NOMO-1 treated with dmso at 0.1 percent for 144 hours (cell line): Measurements from ENCODE around the gene TRPM1.

Experiments
- DNase-seq: peaks from one replicate; lab custom pipeline; 2025; ENCODE audit not compliant: unreplicated experiment; lab: John Stamatoyannopoulos, UW

The TRPM1 gene

GRCh38 chr15:31021067-31021665 lies 80.4 kb downstream of the TRPM1 start:
- no peak for DNase-seq

- DNase-seq = no peak
Observed at GRCh38 chr15:31020542-31020941, 81.0 kb downstream of the TRPM1 start.

- DNase-seq = no peak
Observed at GRCh38 chr15:31019986-31020385, 81.5 kb downstream of the TRPM1 start.

- DNase-seq = no peak
Observed at GRCh38 chr15:31017311-31017710, 84.2 kb downstream of the TRPM1 start.

- no peak for DNase-seq
Observed at GRCh38 chr15:31016446-31016915, 85.0 kb downstream of the TRPM1 start.

- no peak for DNase-seq
Observed at GRCh38 chr15:31014608-31014925, 87.0 kb downstream of the TRPM1 start.

- DNase-seq = peak; percentile 49
Observed at GRCh38 chr15:31013863-31014607, 87.5 kb downstream of the TRPM1 start.

GRCh38 chr15:31012455-31012854 lies 89.1 kb downstream of the TRPM1 start:
- DNase-seq = no peak

GRCh38 chr15:31010036-31010435 lies 91.5 kb downstream of the TRPM1 start:
- no peak for DNase-seq

- no peak for DNase-seq
Observed at GRCh38 chr15:31005660-31006059, 95.9 kb downstream of the TRPM1 start.

- peak; percentile 95 for DNase-seq
Observed at GRCh38 chr15:31004220-31004733, 97.2 kb downstream of the TRPM1 start.

GRCh38 chr15:31001702-31002101 lies 99.8 kb downstream of the TRPM1 start:
- no peak for DNase-seq

- no peak for DNase-seq
Observed at GRCh38 chr15:30999729-31000128, 101.8 kb downstream of the TRPM1 start.

GRCh38 chr15:30997270-30997669 lies 104.3 kb downstream of the TRPM1 start:
- no peak for DNase-seq

- no peak for DNase-seq
Observed at GRCh38 chr15:30992249-30992864, 109.2 kb downstream of the TRPM1 start.

GRCh38 chr15:30991255-30992235 lies 110.0 kb downstream of the TRPM1 start, which contains the start of gene MTMR10:
MTMR10 (minus strand) TSS chr15:30991628; CDS start chr15:30991506, 122 bp downstream.
- peak; percentile 68 for DNase-seq

- DNase-seq = peak; percentile 13
Observed at GRCh38 chr15:30990446-30991254, 110.9 kb downstream of the TRPM1 start.

GRCh38 chr15:30990036-30990435 lies 111.5 kb downstream of the TRPM1 start:
- DNase-seq = no peak

GRCh38 chr15:30985081-30985531 lies 116.4 kb downstream of the TRPM1 start:
- DNase-seq = no peak

- DNase-seq = no peak
Observed at GRCh38 chr15:30984542-30984941, 117.0 kb downstream of the TRPM1 start.
